GM23248 (cell line): ENCODE data around the gene OR2A14. TPM values are rescaled to one million over a fixed set of nuclear protein-coding genes. Genes with fewer than 3 reads are reported as not detected.

Source experiments
- DNase-seq: peaks from one replicate; pipeline ENCODE4 v3.0.0-alpha.2; 2015
- H2AFZ ChIP-seq: fragments of 200-600 bp; sonication (generic); 2 replicates; pipeline ENCODE4 v1.6.1; 2016; ENCODE audit warnings: antibody characterized with exemption
- H3F3A ChIP-seq: fragments of 200-600 bp; sonication (generic); 2 replicates; pipeline ENCODE4 v1.6.1; 2016; ENCODE audit warnings: mild to moderate bottlenecking, antibody characterized with exemption, mixed run types; ENCODE audit not compliant: insufficient read depth
- H3K27ac ChIP-seq: fragments of 200-600 bp; sonication (generic); 2 replicates; pipeline ENCODE4 v1.5.1; 2016; ENCODE audit warnings: mild to moderate bottlenecking
- H3K27me3 ChIP-seq: fragments of 200-600 bp; sonication (generic); replicated peaks from 2 replicates; pipeline ENCODE4 v1.6.1; 2016; ENCODE audit warnings: mild to moderate bottlenecking; ENCODE audit not compliant: insufficient read depth
- H3K36me3 ChIP-seq: fragments of 200-600 bp; sonication (generic); 2 replicates; pipeline ENCODE4 v1.6.1; 2016; ENCODE audit warnings: low read depth, mild to moderate bottlenecking
- H3K4me1 ChIP-seq: fragments of 200-600 bp; sonication (generic); 2 replicates; pipeline ENCODE4 v1.6.1; 2016; ENCODE audit warnings: mild to moderate bottlenecking; ENCODE audit not compliant: insufficient read depth
- H3K4me2 ChIP-seq: fragments of 200-600 bp; sonication (generic); one replicate; pipeline ENCODE4 v1.6.1; 2016; ENCODE audit warnings: mild to moderate bottlenecking; ENCODE audit not compliant: unreplicated experiment
- H3K4me3 ChIP-seq: fragments of 200-600 bp; sonication (generic); 2 replicates; pipeline ENCODE4 v1.5.1; 2016; ENCODE audit warnings: mild to moderate bottlenecking
- H3K79me2 ChIP-seq: fragments of 200-600 bp; sonication (generic); 2 replicates; pipeline ENCODE4 v1.6.1; 2016; ENCODE audit warnings: mild to moderate bottlenecking; ENCODE audit not compliant: insufficient read depth
- H3K9ac ChIP-seq: fragments of 200-600 bp; sonication (generic); 2 replicates; pipeline ENCODE4 v1.6.1; 2016; ENCODE audit warnings: mild to moderate bottlenecking
- H3K9me2 ChIP-seq: fragments of 200-600 bp; sonication (generic); 2 replicates; pipeline ENCODE4 v1.6.1; 2016; ENCODE audit warnings: mixed run types, mild to moderate bottlenecking, moderate library complexity; ENCODE audit not compliant: insufficient read depth
- H3K9me3 ChIP-seq: fragments of 200-600 bp; sonication (generic); one replicate; pipeline ENCODE4 v1.6.1; 2017; ENCODE audit warnings: low read depth
- H4K20me1 ChIP-seq: fragments of 200-600 bp; sonication (generic); 2 replicates; pipeline ENCODE4 v1.6.0; 2016; ENCODE audit not compliant: insufficient read depth
- EZH2 ChIP-seq: fragments of 200-600 bp; sonication (generic); IDR thresholded peaks from 2 replicates; pipeline ENCODE4 v1.6.1; 2018; ENCODE audit warnings: antibody characterized with exemption, mild to moderate bottlenecking; ENCODE audit not compliant: insufficient read depth, poor library complexity, severe bottlenecking
- EZH2phosphoT487 ChIP-seq: fragments of 200-600 bp; sonication (generic); IDR thresholded peaks from 2 replicates; pipeline ENCODE4 v1.6.1; 2018; ENCODE audit warnings: antibody characterized with exemption, moderate library complexity, mild to moderate bottlenecking, low read depth; ENCODE audit not compliant: insufficient read depth
- WGBS, 2 experiments: methylation state at CpG; one replicate each; pipeline ENCODE4 v1.1.6; 2015 to 2017; ENCODE audit warnings: low lambda C conversion rate in 2 of 2, low coverage in 1 of 2; ENCODE audit errors: missing lambda C conversion rate in 2 of 2; 5-methylcytosine and 5-hydroxymethylcytosine counted together
- in situ Hi-C: fragments of 300-500 bp; cut with MboI; formaldehyde crosslinking; loops from 2 replicates; pipeline ENCODE4 v1.15.0; 2020
- polyA plus RNA-seq: library from polyadenylated mRNA; unstranded; fragments of >200 nt; fragmentation: Nextera tagmentation; extraction: Ambion mirVana; gene quantifications from 2 replicates; pipeline ENCODE4 v1.2.1, GENCODE V29; 2016
- total RNA-seq: library from RNA; depleted of rRNA; stranded (reverse); fragments of >200 nt; shearing (Covaris generic); gene quantifications from 2 replicates; pipeline ENCODE4 v1.2.3, GENCODE V29; 2014

OR2A14 gene
- total and polyA plus RNA-seq, 2 experiments from 2014 or later: not detected

DNA sequence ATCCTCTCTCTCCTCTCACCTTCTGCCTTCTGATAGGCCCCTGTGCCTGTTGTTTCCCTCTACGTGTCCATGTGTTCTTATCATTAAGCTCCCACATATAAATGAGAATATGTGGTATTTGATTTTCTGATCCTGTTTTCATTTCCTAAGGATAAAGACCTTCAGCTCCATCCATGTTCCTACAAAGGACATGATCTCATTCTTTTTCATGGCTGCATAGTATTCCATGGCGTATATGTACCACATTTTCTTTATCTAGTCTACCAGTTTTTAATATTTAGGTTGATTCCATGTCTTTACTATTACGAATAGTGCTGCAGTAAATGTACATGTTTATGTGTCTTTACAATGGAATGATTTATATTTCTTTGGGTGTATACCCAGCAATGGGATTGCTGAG lies 32.3 kb upstream of the OR2A14 start:
- no peaks in the 10 kb centered on the region for H3K36me3 ChIP-seq
- no peaks in the 10 kb centered on the region for H3K4me1 ChIP-seq
- H4K20me1 ChIP-seq: no peaks in the 10 kb centered on the region
- no peak overlapping the region for H2AFZ ChIP-seq
- no peaks in the 10 kb centered on the region for H3K9me3 ChIP-seq
- 37 to 43% methylated on average over 3 of the region's 3 CpGs for WGBS, 2 experiments
- DNase-seq: no peak
- H3K9ac ChIP-seq: no peak overlapping the region
- no peak for TF ChIP-seq EZH2phosphoT487
- no peak for TF ChIP-seq EZH2
- H3K27ac ChIP-seq: no peak overlapping the region
- no peaks in the 10 kb centered on the region for H3K27me3 ChIP-seq
- H3K9me2 ChIP-seq: no peaks in the 10 kb centered on the region
- no peak overlapping the region for H3K4me3 ChIP-seq
- no peaks in the 10 kb centered on the region for H3K79me2 ChIP-seq
- in situ Hi-C loops: no loop called here
- no peaks in the 10 kb centered on the region for H3F3A ChIP-seq
- H3K4me2 ChIP-seq: no peak overlapping the region

DNA sequence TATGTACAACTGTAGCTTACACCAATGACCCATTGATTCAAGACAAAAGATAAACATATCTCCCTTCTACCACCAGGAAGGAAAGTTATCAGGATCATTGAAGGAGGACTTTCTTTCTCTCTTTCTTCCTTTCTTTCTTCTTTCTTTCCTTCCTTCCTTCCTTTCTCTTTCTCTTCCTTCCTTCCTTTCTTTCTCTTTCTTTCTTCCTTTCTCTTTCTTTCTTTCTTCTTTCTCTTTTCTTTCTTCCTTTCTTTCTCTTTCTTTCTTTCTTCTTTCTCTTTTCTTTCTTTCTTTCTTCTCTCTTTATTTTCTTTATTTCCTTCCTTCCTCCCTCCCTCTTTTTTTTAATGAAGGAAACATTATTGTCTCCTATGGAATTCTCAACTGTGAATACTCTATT lies 24.2 kb upstream of the OR2A14 start:
- Histone ChIP-seq H3K9me2 (no peaks in the 10 kb centered on the region), H3K4me1 (no peaks in the 10 kb centered on the region), H3K4me3 (no peak overlapping the region), H3K9me3 (no peaks in the 10 kb centered on the region), H3K4me2 (no peak overlapping the region), H3F3A (no peaks in the 10 kb centered on the region), H3K36me3 (no peaks in the 10 kb centered on the region), H3K27ac (no peak overlapping the region), H4K20me1 (no peaks in the 10 kb centered on the region), H3K79me2 (no peaks in the 10 kb centered on the region), H3K9ac (no peak overlapping the region), H3K27me3 (no peaks in the 10 kb centered on the region), H2AFZ (no peak overlapping the region)
- no peak for TF ChIP-seq EZH2
- TF ChIP-seq EZH2phosphoT487: no peak
- in situ Hi-C loops: no loop called here
- no peak for DNase-seq

- Histone ChIP-seq H3K4me1 (no peaks in the 10 kb centered on the region), H3K4me2 (no peak overlapping the region), H3K27me3 (no peaks in the 10 kb centered on the region), H2AFZ (no peak overlapping the region), H3K27ac (no peak overlapping the region), H3K9me3 (no peaks in the 10 kb centered on the region), H3K79me2 (no peaks in the 10 kb centered on the region), H3K36me3 (no peaks in the 10 kb centered on the region), H3F3A (no peaks in the 10 kb centered on the region), H3K9ac (no peak overlapping the region), H3K9me2 (no peaks in the 10 kb centered on the region), H3K4me3 (no peak overlapping the region), H4K20me1 (no peaks in the 10 kb centered on the region)
- WGBS, 2 experiments: 23 to 28% methylated on average over 3 of the region's 3 CpGs
- in situ Hi-C loops: no loop called here
- no peak for TF ChIP-seq EZH2phosphoT487
- no peak for TF ChIP-seq EZH2
- DNase-seq: no peak
Observed at GRCh38 chr7:144100607-144101006, 22.4 kb upstream of the OR2A14 start.

DNA sequence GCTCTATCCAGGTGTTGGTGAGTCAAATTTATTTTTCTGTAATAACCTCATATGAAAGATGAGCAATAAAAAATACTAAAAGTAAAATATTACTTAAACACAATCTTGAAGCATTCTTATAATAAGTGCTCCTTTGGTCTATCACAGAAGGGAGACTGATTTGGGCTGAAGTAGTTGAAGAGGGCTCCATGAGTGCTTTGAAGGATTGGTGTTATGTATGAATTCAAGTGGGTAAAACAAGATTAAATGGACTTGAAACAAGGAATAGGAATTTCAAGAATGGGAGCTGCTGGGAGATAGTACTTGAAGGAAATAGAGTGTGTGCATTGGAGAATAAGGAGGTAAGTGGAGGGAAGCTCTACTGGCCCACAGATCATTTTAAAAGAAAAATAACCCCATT lies 20.9 kb upstream of the OR2A14 start:
- Histone ChIP-seq H3F3A (no peaks in the 10 kb centered on the region), H3K36me3 (no peaks in the 10 kb centered on the region), H3K79me2 (no peaks in the 10 kb centered on the region), H3K27ac (no peak overlapping the region), H3K9me3 (no peaks in the 10 kb centered on the region), H2AFZ (no peak overlapping the region), H3K4me1 (no peaks in the 10 kb centered on the region), H3K4me2 (no peak overlapping the region), H3K27me3 (no peaks in the 10 kb centered on the region), H3K4me3 (no peak overlapping the region), H3K9me2 (no peaks in the 10 kb centered on the region), H4K20me1 (no peaks in the 10 kb centered on the region), H3K9ac (no peak overlapping the region)
- in situ Hi-C loops: no loop called here
- TF ChIP-seq EZH2phosphoT487 (no peak), EZH2 (no peak)
- DNase-seq: no peak

DNA sequence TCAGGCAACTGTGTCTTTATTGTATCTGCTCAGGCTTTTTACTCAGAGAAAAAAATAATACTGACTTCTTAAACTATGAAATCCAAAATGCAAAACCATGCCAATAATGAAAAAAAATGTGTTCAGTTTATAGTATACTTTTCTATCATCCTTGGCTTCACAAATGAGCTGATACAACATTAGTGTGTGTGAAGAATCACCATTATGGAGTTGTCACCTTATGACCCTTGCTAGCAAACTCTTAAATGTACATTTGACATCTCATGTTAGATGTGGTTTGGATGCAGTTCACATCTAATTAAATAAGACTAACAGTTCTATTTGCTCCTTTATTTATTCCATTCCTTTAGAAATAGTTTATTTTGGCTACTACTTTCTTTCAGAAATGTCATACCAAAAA lies 17.8 kb upstream of the OR2A14 start:
- in situ Hi-C loops: no loop called here
- H3K4me2 ChIP-seq: no peak overlapping the region
- no peak for DNase-seq
- no peaks in the 10 kb centered on the region for H3K9me2 ChIP-seq
- no peaks in the 10 kb centered on the region for H3K9me3 ChIP-seq
- TF ChIP-seq EZH2: no peak
- TF ChIP-seq EZH2phosphoT487: no peak
- no peak overlapping the region for H3K9ac ChIP-seq
- no peaks in the 10 kb centered on the region for H4K20me1 ChIP-seq
- no peak overlapping the region for H3K27ac ChIP-seq
- H3K36me3 ChIP-seq: no peaks in the 10 kb centered on the region
- H2AFZ ChIP-seq: no peak overlapping the region
- H3K4me1 ChIP-seq: no peaks in the 10 kb centered on the region
- no peaks in the 10 kb centered on the region for H3F3A ChIP-seq
- no peaks in the 10 kb centered on the region for H3K79me2 ChIP-seq
- no peak overlapping the region for H3K4me3 ChIP-seq
- no peaks in the 10 kb centered on the region for H3K27me3 ChIP-seq
